GM12874 (cell line): Measurements from ENCODE around the gene GPAT3.
A peak's percentile ranks its signal among the peaks of the same experiment; 100 is the strongest.

Experiments
- CTCF ChIP-seq: IDR thresholded peaks from 2 replicates; pipeline ENCODE4 v1.5.1; 2011; ENCODE audit warnings: low read depth, mild to moderate bottlenecking, control low read depth, low read length, moderate library complexity; ENCODE audit not compliant: insufficient read depth

GPAT3 gene

GRCh38 chr4:83535520-83536361 lies at the start of gene GPAT3:
GPAT3 (plus strand) TSS chr4:83536108; CDS start chr4:83536623, 515 bp downstream.
- TF ChIP-seq CTCF = no peak

- TF ChIP-seq CTCF = no peak
These were observed 49.3 kb upstream of the GPAT3 start for GRCh38 chr4:83486457-83487129.

GRCh38 chr4:83489711-83490326 lies 46.1 kb upstream of the GPAT3 start:
- no peak for TF ChIP-seq CTCF

- TF ChIP-seq CTCF = peak; percentile 78
These were observed 44.9 kb upstream of the GPAT3 start for GRCh38 chr4:83490876-83491450.

GRCh38 chr4:83498187-83498586 lies 37.7 kb upstream of the GPAT3 start:
- TF ChIP-seq CTCF = no peak

- no peak for TF ChIP-seq CTCF
These were observed 31.9 kb upstream of the GPAT3 start for GRCh38 chr4:83503974-83504373.

- no peak for TF ChIP-seq CTCF
These were observed 31.4 kb upstream of the GPAT3 start for GRCh38 chr4:83504503-83504902.
